ENCODE data around the gene RPH3AL.

Gene RPH3AL

GRCh38 chr17:197352-197751 is 155.3 kb downstream of the RPH3AL start:
- Histone ChIP-seq H3K4ac (ENCODE audit: low read length) (no peak overlapping the region), H3K79me1 (ENCODE audit: low read depth, low read length) (peaks cover 2% of the 10 kb centered on the region), H2BK12ac (ENCODE audit: low read length) (no peak overlapping the region), H2AFZ (ENCODE audit: low read length) (no peak overlapping the region), H2AK5ac (ENCODE audit: low read depth, low read length) (no peak overlapping the region), H2BK120ac (ENCODE audit: low read depth, low read length) (no peak overlapping the region), H4K8ac (ENCODE audit: low read depth, low read length) (no peak overlapping the region), H3K27me3 (ENCODE audit: control insufficient read depth in 3 of 3, insufficient read depth in 3 of 3, low read depth in 1 of 3, low read length in 3 of 3) (peaks cover 0 to 62% (median 0%) of the 10 kb centered on the region in 3 experiments), H3K4me1 (ENCODE audit: control insufficient read depth in 2 of 2, insufficient read depth in 1 of 2, low read depth in 1 of 2, low read length in 2 of 2) (peaks cover 0 to 6% of the 10 kb centered on the region in 2 donors), H3K4me2 (ENCODE audit: insufficient read depth, low read length, poor library complexity, severe bottlenecking) (no peak overlapping the region), H3K14ac (ENCODE audit: low read length) (no peak overlapping the region), H3K9me3 (replicated peaks in 1 of 2; ENCODE audit: control insufficient read depth in 2 of 2, insufficient read depth in 1 of 2, low read depth in 1 of 2, low read length in 2 of 2) (peaks cover 2% of the 10 kb centered on the region in 2 donors), H4K91ac (ENCODE audit: low read depth, low read length, poor library complexity) (no peak overlapping the region), H3K36me3 (replicated peaks in 1 of 2; ENCODE audit: control insufficient read depth in 2 of 2, insufficient read depth in 2 of 2, low read length in 2 of 2) (no peaks in the 10 kb centered on the region), H3K9ac (ENCODE audit: low read depth, low read length, poor library complexity) (no peak overlapping the region), H3K27ac (replicated peaks; ENCODE audit: low read length) (no peak overlapping the region), H3K4me3 (ENCODE audit: low read length in 2 of 2) (no peak overlapping the region), H2BK15ac (ENCODE audit: low read length) (no peak overlapping the region), H3K23ac (ENCODE audit: low read depth, low read length, poor library complexity) (no peak overlapping the region), H2BK5ac (ENCODE audit: low read length) (no peak overlapping the region), H3K18ac (ENCODE audit: low read length) (peak overlapping the region; percentile 4)
- no peak for DNase-seq (ENCODE audit: low spot score)
- WGBS, 2 donors (ENCODE audit: extremely low coverage in 2 of 2, insufficient read length in 2 of 2, insufficient replicate concordance in 1 of 2) = no CpG with 5 or more reads among the region's 2 CpGs

- Histone ChIP-seq H2BK120ac (ENCODE audit: low read depth, low read length) (no peak overlapping the region), H2BK15ac (ENCODE audit: low read length) (no peak overlapping the region), H3K4me3 (ENCODE audit: low read length in 2 of 2) (no peak overlapping the region), H2AFZ (ENCODE audit: low read length) (no peak overlapping the region), H2BK5ac (ENCODE audit: low read length) (no peak overlapping the region), H3K14ac (ENCODE audit: low read length) (no peak overlapping the region), H2AK5ac (ENCODE audit: low read depth, low read length) (no peak overlapping the region), H3K18ac (ENCODE audit: low read length) (no peak overlapping the region), H3K27me3 (ENCODE audit: control insufficient read depth in 3 of 3, insufficient read depth in 3 of 3, low read depth in 1 of 3, low read length in 3 of 3) (peaks cover 0 to 48% (median 0%) of the 10 kb centered on the region in 3 experiments), H2BK12ac (ENCODE audit: low read length) (no peak overlapping the region), H3K4ac (ENCODE audit: low read length) (no peak overlapping the region), H3K79me1 (ENCODE audit: low read depth, low read length) (peaks cover 2% of the 10 kb centered on the region), H4K8ac (ENCODE audit: low read depth, low read length) (no peak overlapping the region), H3K4me2 (ENCODE audit: insufficient read depth, low read length, poor library complexity, severe bottlenecking) (no peak overlapping the region), H3K36me3 (replicated peaks in 1 of 2; ENCODE audit: control insufficient read depth in 2 of 2, insufficient read depth in 2 of 2, low read length in 2 of 2) (no peaks in the 10 kb centered on the region), H3K9ac (ENCODE audit: low read depth, low read length, poor library complexity) (no peak overlapping the region), H3K23ac (ENCODE audit: low read depth, low read length, poor library complexity) (no peak overlapping the region), H3K4me1 (ENCODE audit: control insufficient read depth in 2 of 2, insufficient read depth in 1 of 2, low read depth in 1 of 2, low read length in 2 of 2) (peaks cover 0 to 2% of the 10 kb centered on the region in 2 donors), H4K91ac (ENCODE audit: low read depth, low read length, poor library complexity) (no peak overlapping the region), H3K27ac (replicated peaks; ENCODE audit: low read length) (no peak overlapping the region), H3K9me3 (replicated peaks in 1 of 2; ENCODE audit: control insufficient read depth in 2 of 2, insufficient read depth in 1 of 2, low read depth in 1 of 2, low read length in 2 of 2) (peaks cover 2% of the 10 kb centered on the region in 2 donors)
- no CpG with 5 or more reads among the region's 16 CpGs for WGBS, 2 donors (ENCODE audit: extremely low coverage in 2 of 2, insufficient read length in 2 of 2, insufficient replicate concordance in 1 of 2)
- DNase-seq (ENCODE audit: low spot score) = no peak
Measured at GRCh38 chr17:194828-195602, 157.6 kb downstream of the RPH3AL start.

GRCh38 chr17:193841-194806 is 158.5 kb downstream of the RPH3AL start:
- H2BK15ac ChIP-seq (ENCODE audit: low read length) = peak overlapping the region; percentile 38
- WGBS, 2 donors (ENCODE audit: extremely low coverage in 2 of 2, insufficient read length in 2 of 2, insufficient replicate concordance in 1 of 2) = no CpG with 5 or more reads among the region's 31 CpGs
- H3K4me3 ChIP-seq (ENCODE audit: low read length in 2 of 2) = peak overlapping the region in 1 of 2 donors; percentile 63
- peak overlapping the region; percentile 3 for H3K9ac ChIP-seq (ENCODE audit: low read depth, low read length, poor library complexity)
- H3K23ac ChIP-seq (ENCODE audit: low read depth, low read length, poor library complexity) = no peak overlapping the region
- no peak overlapping the region for H4K91ac ChIP-seq (ENCODE audit: low read depth, low read length, poor library complexity)
- no peak overlapping the region for H3K4me2 ChIP-seq (ENCODE audit: insufficient read depth, low read length, poor library complexity, severe bottlenecking)
- peak overlapping the region; percentile 76 for H3K18ac ChIP-seq (ENCODE audit: low read length)
- peaks cover 2% of the 10 kb centered on the region in 2 donors for H3K9me3 ChIP-seq (replicated peaks in 1 of 2; ENCODE audit: control insufficient read depth in 2 of 2, insufficient read depth in 1 of 2, low read depth in 1 of 2, low read length in 2 of 2)
- H2AFZ ChIP-seq (ENCODE audit: low read length) = peak overlapping the region; percentile 17
- H2BK5ac ChIP-seq (ENCODE audit: low read length) = peak overlapping the region; percentile 7
- H2AK5ac ChIP-seq (ENCODE audit: low read depth, low read length) = peak overlapping the region; percentile 84
- H3K4me1 ChIP-seq (ENCODE audit: control insufficient read depth in 2 of 2, insufficient read depth in 1 of 2, low read depth in 1 of 2, low read length in 2 of 2) = peaks cover 0 to 2% of the 10 kb centered on the region in 2 donors
- no peak overlapping the region for H3K4ac ChIP-seq (ENCODE audit: low read length)
- no peak for DNase-seq (ENCODE audit: low spot score)
- no peak overlapping the region for H2BK12ac ChIP-seq (ENCODE audit: low read length)
- H3K27ac ChIP-seq (replicated peaks; ENCODE audit: low read length) = no peak overlapping the region
- no peak overlapping the region for H4K8ac ChIP-seq (ENCODE audit: low read depth, low read length)
- H3K36me3 ChIP-seq (replicated peaks in 1 of 2; ENCODE audit: control insufficient read depth in 2 of 2, insufficient read depth in 2 of 2, low read length in 2 of 2) = no peaks in the 10 kb centered on the region
- peak overlapping the region; percentile 31 for H3K14ac ChIP-seq (ENCODE audit: low read length)
- H3K27me3 ChIP-seq (ENCODE audit: control insufficient read depth in 3 of 3, insufficient read depth in 3 of 3, low read depth in 1 of 3, low read length in 3 of 3) = peaks cover 0 to 39% (median 0%) of the 10 kb centered on the region in 3 experiments
- H3K79me1 ChIP-seq (ENCODE audit: low read depth, low read length) = peaks cover 2% of the 10 kb centered on the region
- H2BK120ac ChIP-seq (ENCODE audit: low read depth, low read length) = no peak overlapping the region

- peak overlapping the region; percentile 84 for H2AK5ac ChIP-seq (ENCODE audit: low read depth, low read length)
- peak overlapping the region in 1 of 2 donors; percentile 63 for H3K4me3 ChIP-seq (ENCODE audit: low read length in 2 of 2)
- H3K4me2 ChIP-seq (ENCODE audit: insufficient read depth, low read length, poor library complexity, severe bottlenecking) = no peak overlapping the region
- H2BK120ac ChIP-seq (ENCODE audit: low read depth, low read length) = peak overlapping the region; percentile 18
- WGBS, 2 donors (ENCODE audit: extremely low coverage in 2 of 2, insufficient read length in 2 of 2, insufficient replicate concordance in 1 of 2) = no CpG with 5 or more reads among the region's 8 CpGs
- peaks cover 2% of the 10 kb centered on the region for H3K79me1 ChIP-seq (ENCODE audit: low read depth, low read length)
- H3K27ac ChIP-seq (replicated peaks; ENCODE audit: low read length) = no peak overlapping the region
- no peak overlapping the region for H3K14ac ChIP-seq (ENCODE audit: low read length)
- H3K9me3 ChIP-seq (replicated peaks in 1 of 2; ENCODE audit: control insufficient read depth in 2 of 2, insufficient read depth in 1 of 2, low read depth in 1 of 2, low read length in 2 of 2) = peaks cover 2% of the 10 kb centered on the region in 2 donors
- peaks cover 0 to 2% of the 10 kb centered on the region in 2 donors for H3K4me1 ChIP-seq (ENCODE audit: control insufficient read depth in 2 of 2, insufficient read depth in 1 of 2, low read depth in 1 of 2, low read length in 2 of 2)
- peaks cover 0 to 32% (median 0%) of the 10 kb centered on the region in 3 experiments for H3K27me3 ChIP-seq (ENCODE audit: control insufficient read depth in 3 of 3, insufficient read depth in 3 of 3, low read depth in 1 of 3, low read length in 3 of 3)
- no peak overlapping the region for H4K8ac ChIP-seq (ENCODE audit: low read depth, low read length)
- no peak overlapping the region for H2BK5ac ChIP-seq (ENCODE audit: low read length)
- peak overlapping the region; percentile 92 for H2BK15ac ChIP-seq (ENCODE audit: low read length)
- H3K18ac ChIP-seq (ENCODE audit: low read length) = peak overlapping the region; percentile 64
- no peak overlapping the region for H4K91ac ChIP-seq (ENCODE audit: low read depth, low read length, poor library complexity)
- no peak overlapping the region for H3K9ac ChIP-seq (ENCODE audit: low read depth, low read length, poor library complexity)
- H3K23ac ChIP-seq (ENCODE audit: low read depth, low read length, poor library complexity) = no peak overlapping the region
- H3K36me3 ChIP-seq (replicated peaks in 1 of 2; ENCODE audit: control insufficient read depth in 2 of 2, insufficient read depth in 2 of 2, low read length in 2 of 2) = no peaks in the 10 kb centered on the region
- DNase-seq (ENCODE audit: low spot score) = no peak
- no peak overlapping the region for H2AFZ ChIP-seq (ENCODE audit: low read length)
- no peak overlapping the region for H3K4ac ChIP-seq (ENCODE audit: low read length)
- no peak overlapping the region for H2BK12ac ChIP-seq (ENCODE audit: low read length)
Measured at GRCh38 chr17:193426-193810, 159.2 kb downstream of the RPH3AL start.
